ENCODE data around the gene TPPP3. TPM values are rescaled to one million over a fixed set of nuclear protein-coding genes. Genes with fewer than 3 reads are reported as not detected.
A peak's percentile ranks its signal among the peaks of the same experiment; 100 is the strongest.

Gene TPPP3
- total RNA-seq, 4 donors from 2014 or later: 0.54 to 2.3 (median 1.5) TPM

DNA sequence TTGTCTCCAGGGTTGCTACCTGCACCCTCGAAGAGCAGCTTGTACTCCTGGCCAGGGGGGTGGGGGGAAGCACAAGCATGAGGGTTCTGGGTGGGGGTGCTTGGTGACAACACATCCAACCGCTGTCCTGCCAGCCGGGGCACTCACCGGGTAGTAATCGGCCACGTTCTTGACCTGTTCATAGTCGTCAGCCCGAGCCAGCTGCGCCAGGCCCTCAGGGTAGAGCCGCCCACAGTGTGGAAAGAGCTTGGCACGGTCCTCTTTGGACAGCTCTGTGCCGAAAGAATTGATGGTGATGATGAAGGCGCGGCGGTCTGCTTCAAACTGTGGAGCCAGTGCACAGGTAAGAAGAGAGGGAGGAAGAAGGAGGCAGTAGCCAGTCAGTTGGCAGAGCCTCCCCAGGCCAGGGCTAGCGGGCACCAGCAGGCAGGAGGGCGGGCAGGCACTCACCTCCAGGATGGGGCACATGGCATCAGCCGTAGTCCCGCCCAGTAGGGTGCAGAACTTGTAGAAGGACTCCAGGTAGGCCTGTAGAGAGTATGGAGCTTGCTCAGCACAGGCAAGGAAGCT is 45.6 kb upstream of the TPPP3 start:
- Histone ChIP-seq H3K36me3 (peaks cover 21 to 23% of the 10 kb centered on the region in 2 donors), H3K27me3 (no peaks in the 10 kb centered on the region), H3K9me3 (no peaks in the 10 kb centered on the region), H3K4me3 (replicated peaks in 1 of 3) (no peak overlapping the region), H3K27ac (peak overlapping the region in 1 of 3 donors; percentile 95), H3K4me1 (peaks cover 58 to 73% of the 10 kb centered on the region in 2 donors)
- no peak for DNase-seq
- TF ChIP-seq, protein P1, sequence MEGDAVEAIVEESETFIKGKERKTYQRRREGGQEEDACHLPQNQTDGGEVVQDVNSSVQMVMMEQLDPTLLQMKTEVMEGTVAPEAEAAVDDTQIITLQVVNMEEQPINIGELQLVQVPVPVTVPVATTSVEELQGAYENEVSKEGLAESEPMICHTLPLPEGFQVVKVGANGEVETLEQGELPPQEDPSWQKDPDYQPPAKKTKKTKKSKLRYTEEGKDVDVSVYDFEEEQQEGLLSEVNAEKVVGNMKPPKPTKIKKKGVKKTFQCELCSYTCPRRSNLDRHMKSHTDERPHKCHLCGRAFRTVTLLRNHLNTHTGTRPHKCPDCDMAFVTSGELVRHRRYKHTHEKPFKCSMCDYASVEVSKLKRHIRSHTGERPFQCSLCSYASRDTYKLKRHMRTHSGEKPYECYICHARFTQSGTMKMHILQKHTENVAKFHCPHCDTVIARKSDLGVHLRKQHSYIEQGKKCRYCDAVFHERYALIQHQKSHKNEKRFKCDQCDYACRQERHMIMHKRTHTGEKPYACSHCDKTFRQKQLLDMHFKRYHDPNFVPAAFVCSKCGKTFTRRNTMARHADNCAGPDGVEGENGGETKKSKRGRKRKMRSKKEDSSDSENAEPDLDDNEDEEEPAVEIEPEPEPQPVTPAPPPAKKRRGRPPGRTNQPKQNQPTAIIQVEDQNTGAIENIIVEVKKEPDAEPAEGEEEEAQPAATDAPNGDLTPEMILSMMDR (IDR thresholded peaks at IDR 0.05): no peak
- TF ChIP-seq POLR2A (IDR thresholded peaks at IDR 0.05): no peak
- 97 to 98% methylated on average over 13 of the region's 19 CpGs for WGBS, 2 donors
- intact Hi-C loops (cut with DNase I): no loop called here

DNA sequence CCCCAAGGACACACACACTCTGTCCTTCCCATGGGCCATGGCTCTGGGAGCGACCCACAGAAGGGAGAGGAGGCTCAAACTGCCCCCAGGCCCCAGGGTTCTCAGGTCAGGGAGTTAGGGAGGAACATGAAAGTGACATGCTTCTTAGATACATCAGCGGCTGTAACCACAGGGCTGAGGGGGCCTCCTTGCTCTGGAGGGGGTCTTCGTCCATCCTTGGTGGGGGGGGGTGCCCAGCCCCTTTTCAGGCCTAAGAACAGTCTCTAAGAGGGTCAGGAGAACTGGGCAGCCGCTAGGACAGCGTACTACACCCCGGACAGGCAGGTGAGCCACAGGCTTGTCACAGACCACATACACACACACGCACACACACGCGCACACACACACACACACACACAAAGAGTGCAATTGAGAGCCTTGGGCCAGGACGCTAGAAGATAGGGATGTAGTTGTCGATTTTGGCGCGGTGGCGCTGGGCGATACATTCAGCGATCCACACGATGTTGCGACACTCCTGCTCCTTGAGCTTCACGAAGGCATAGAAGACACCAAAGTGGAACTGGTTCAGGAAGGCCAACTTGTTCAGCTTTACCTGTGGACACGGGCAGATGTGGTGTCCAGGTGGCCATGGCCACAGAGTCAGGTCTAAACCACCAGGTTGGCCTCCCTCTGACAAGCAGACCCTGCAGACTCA is 44.9 kb upstream of the TPPP3 start:
- 95 to 96% methylated on average over 20 of the region's 20 CpGs for WGBS, 2 donors
- peaks cover 58 to 73% of the 10 kb centered on the region in 2 donors for H3K4me1 ChIP-seq
- H3K27ac ChIP-seq: no peak overlapping the region
- TF ChIP-seq, protein P1 (IDR thresholded peaks at IDR 0.05): no peak
- no peak for TF ChIP-seq POLR2A (IDR thresholded peaks at IDR 0.05)
- intact Hi-C loops (cut with DNase I): no loop called here
- no peaks in the 10 kb centered on the region for H3K9me3 ChIP-seq
- no peaks in the 10 kb centered on the region for H3K27me3 ChIP-seq
- DNase-seq: no peak
- H3K36me3 ChIP-seq: peaks cover 21 to 23% of the 10 kb centered on the region in 2 donors
- no peak overlapping the region for H3K4me3 ChIP-seq (replicated peaks in 1 of 3)

DNA sequence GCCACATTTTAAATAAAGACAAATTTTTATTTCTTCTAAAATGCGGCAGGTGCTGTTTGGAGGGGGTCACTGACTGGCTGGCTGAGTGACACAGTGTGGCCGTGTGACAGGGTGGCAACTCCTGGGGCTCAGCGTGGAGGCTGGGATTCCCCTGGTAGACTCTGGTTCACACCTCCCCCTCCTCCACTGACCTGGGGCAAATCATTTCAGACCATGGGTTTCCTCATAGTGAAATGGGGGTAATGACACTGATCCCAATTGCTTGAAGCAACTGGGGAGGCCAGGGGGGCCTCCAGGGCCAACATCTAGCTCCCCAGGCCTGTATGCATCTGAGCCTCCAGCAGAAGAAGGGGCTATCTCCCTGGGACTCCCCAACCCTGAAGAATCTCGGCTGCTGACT is 44.2 kb upstream of the TPPP3 start:
- Histone ChIP-seq H3K4me1 (peaks cover 58 to 73% of the 10 kb centered on the region in 2 donors), H3K4me3 (replicated peaks in 1 of 3) (no peak overlapping the region), H3K9me3 (no peaks in the 10 kb centered on the region), H3K27ac (peak overlapping the region in 1 of 3 donors; percentile 10), H3K36me3 (peaks cover 21 to 23% of the 10 kb centered on the region in 2 donors), H3K27me3 (no peaks in the 10 kb centered on the region)
- intact Hi-C loops (cut with DNase I): no loop called here
- TF ChIP-seq POLR2A (IDR thresholded peaks at IDR 0.05): no peak
- TF ChIP-seq, protein P1 (IDR thresholded peaks at IDR 0.05): no peak
- WGBS, 2 donors: 80 to 89% methylated on average over 4 of the region's 4 CpGs
- DNase-seq: no peak

DNA sequence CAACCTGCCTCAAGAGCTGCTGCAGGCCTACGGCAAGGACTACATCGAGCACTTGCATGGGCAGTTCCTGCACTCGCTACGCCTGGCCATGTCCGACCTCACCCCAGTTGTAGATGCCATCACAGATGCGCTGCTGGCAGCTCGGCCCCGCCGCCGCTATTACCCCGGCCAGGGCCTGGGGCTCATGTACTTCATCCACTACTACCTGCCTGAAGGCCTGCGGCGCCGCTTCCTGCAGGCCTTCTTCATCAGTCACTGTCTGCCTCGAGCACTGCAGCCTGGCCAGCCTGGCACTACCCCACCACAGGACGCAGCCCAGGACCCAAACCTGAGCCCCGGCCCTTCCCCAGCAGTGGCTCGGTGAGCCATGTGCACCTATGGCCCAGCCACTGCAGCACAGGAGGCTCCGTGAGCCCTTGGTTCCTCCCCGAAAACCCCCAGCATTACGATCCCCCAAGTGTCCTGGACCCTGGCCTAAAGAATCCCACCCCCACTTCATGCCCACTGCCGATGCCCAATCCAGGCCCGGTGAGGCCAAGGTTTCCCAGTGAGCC is 43.4 kb upstream of the TPPP3 start:
- WGBS, 2 donors: 96% methylated on average over 19 to 23 of the region's 23 CpGs
- no peak for TF ChIP-seq POLR2A (IDR thresholded peaks at IDR 0.05)
- TF ChIP-seq, protein P1 (IDR thresholded peaks at IDR 0.05): no peak
- intact Hi-C loops (cut with DNase I): no loop called here
- H3K27ac ChIP-seq: peak overlapping the region in 1 of 3 donors; percentile 87
- H3K4me3 ChIP-seq (replicated peaks in 1 of 3): no peak overlapping the region
- no peaks in the 10 kb centered on the region for H3K27me3 ChIP-seq
- H3K9me3 ChIP-seq: no peaks in the 10 kb centered on the region
- peaks cover 21 to 23% of the 10 kb centered on the region in 2 donors for H3K36me3 ChIP-seq
- no peak for DNase-seq
- H3K4me1 ChIP-seq: peaks cover 58 to 73% of the 10 kb centered on the region in 2 donors

DNA sequence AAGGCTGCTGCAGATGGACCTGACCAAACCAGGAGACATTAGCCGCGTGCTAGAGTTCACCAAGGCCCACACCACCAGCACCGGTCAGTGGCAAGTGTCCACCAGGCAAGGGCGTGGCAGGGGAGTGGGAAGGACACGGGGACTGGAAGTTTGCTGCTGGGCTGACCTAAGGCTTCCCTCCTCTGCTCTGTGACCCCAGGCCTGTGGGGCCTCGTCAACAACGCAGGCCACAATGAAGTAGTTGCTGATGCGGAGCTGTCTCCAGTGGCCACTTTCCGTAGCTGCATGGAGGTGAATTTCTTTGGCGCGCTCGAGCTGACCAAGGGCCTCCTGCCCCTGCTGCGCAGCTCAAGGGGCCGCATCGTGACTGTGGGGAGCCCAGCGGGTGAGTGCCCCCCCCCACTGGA is 42.5 kb upstream of the TPPP3 start:
- peak overlapping the region; percentile 78 to 87 (median 85) for H3K27ac ChIP-seq
- intact Hi-C loops (cut with DNase I): no loop called here
- H3K4me3 ChIP-seq (replicated peaks in 1 of 3): no peak overlapping the region
- DNase-seq: peak in 1 of 2 donors; percentile 67
- peaks cover 21 to 23% of the 10 kb centered on the region in 2 donors for H3K36me3 ChIP-seq
- H3K9me3 ChIP-seq: no peaks in the 10 kb centered on the region
- H3K4me1 ChIP-seq: peaks cover 55 to 70% of the 10 kb centered on the region in 2 donors
- H3K27me3 ChIP-seq: no peaks in the 10 kb centered on the region
- TF ChIP-seq POLR2A (IDR thresholded peaks at IDR 0.05): no peak
- TF ChIP-seq, protein P1 (IDR thresholded peaks at IDR 0.05): peak in 2 of 6 experiments; percentile 25 to 46
- 53 to 85% methylated on average over 4 to 8 of the region's 16 CpGs for WGBS, 2 donors

Data from thyroid gland (tissue), 4 donors.